ENCODE results near the gene TSPO2. TPM values are rescaled to one million over a fixed set of nuclear protein-coding genes. Genes with fewer than 3 reads are reported as not detected.
A peak's percentile ranks its signal among the peaks of the same experiment; 100 is the strongest.

The TSPO2 gene
- total and polyA plus RNA-seq, 2 donors (not counting 3 experiments of a cell fraction or from before 2014, with no cell fraction given), result not detected

GRCh38 chr6:41071501-41071922 is 29.2 kb downstream of the TSPO2 start:
- no peaks in the 10 kb centered on the region for H3K36me3 ChIP-seq (ENCODE audit: control insufficient read depth in 2 of 2, extremely low read depth in 1 of 2, insufficient read depth in 2 of 2, low read length in 2 of 2)
- dilution Hi-C loops (cut with MboI; ENCODE audit: extremely low pct_ligation_motif_present, low sequenced_read_pairs), result no loop called here
- peak overlapping the region; percentile 98 for H3K27ac ChIP-seq (ENCODE audit: insufficient read depth, low read depth, low read length)
- no peaks in the 10 kb centered on the region for H4K20me1 ChIP-seq (replicated peaks; ENCODE audit: control insufficient read depth, extremely low read depth, insufficient read depth, low read length)
- DNase-seq (ENCODE audit: low read depth, low spot score) (peak; percentile 87), FAIRE-seq (no peak)
- peaks cover 32% of the 10 kb centered on the region for H3K79me2 ChIP-seq (ENCODE audit: control insufficient read depth, insufficient read depth, low read length)
- peaks cover 21% of the 10 kb centered on the region for H3K4me1 ChIP-seq (ENCODE audit: control insufficient read depth, extremely low read depth, insufficient read depth, low read length)
- H3K4me2 ChIP-seq (ENCODE audit: insufficient read depth, low read length), result peak overlapping the region; percentile 100
- TF ChIP-seq POLR2AphosphoS5 (IDR thresholded peaks at IDR 0.05; ENCODE audit: insufficient read depth, low read depth, low read length) (no peak), JUN (IDR thresholded peaks at IDR 0.05; ENCODE audit: borderline replicate concordance, insufficient read depth, insufficient read length, low read depth) (no peak), MAX (IDR thresholded peaks at IDR 0.05; ENCODE audit: insufficient read depth, insufficient read length) (no peak), FOS (IDR thresholded peaks at IDR 0.05; ENCODE audit: borderline replicate concordance, insufficient read depth, low read length) (no peak), CTCF (IDR thresholded peaks at IDR 0.05; ENCODE audit: extremely low read depth in 1 of 2, insufficient read depth in 1 of 2, low read depth in 1 of 2, low read length in 2 of 2) (no peak), EZH2 (IDR thresholded peaks at IDR 0.05; ENCODE audit: borderline replicate concordance, low read depth, low read length, severe bottlenecking) (no peak), GATA2 (IDR thresholded peaks at IDR 0.05; ENCODE audit: insufficient read depth, insufficient read length, low read depth, low read length) (no peak), POLR2A (IDR thresholded peaks at IDR 0.05; ENCODE audit: low read depth, low read length) (peak; percentile 66)
- intact Hi-C loops (cut with micrococcal nuclease), result loop anchor here (1.0 to 5.0 kb wide), 2 partner anchors 43 to 246 kb away; no protein-coding TSS in a partner anchor
- H2AFZ ChIP-seq (ENCODE audit: low read depth, low read length), result peak overlapping the region; percentile 86
- POLR2A ChIA-PET, result no interaction called here
- H3K9ac ChIP-seq (replicated peaks; ENCODE audit: extremely low read depth, insufficient read depth, low read length), result peak overlapping the region; percentile 99
- CTCF ChIA-PET, result interaction anchor here (0.7 kb wide), 1 partner anchor 32 kb away, joined by 3 read pairs; the partner anchor contains the start of gene UNC5CL
- no TSS peak for BruUV-seq (replicated peaks)
- H3K9me1 ChIP-seq (replicated peaks; ENCODE audit: control insufficient read depth, extremely low read depth, insufficient read depth, low read length), result no peaks in the 10 kb centered on the region
- H3K9me3 ChIP-seq (replicated peaks; ENCODE audit: control insufficient read depth, insufficient read depth, low read length), result no peaks in the 10 kb centered on the region
- H3K4me3 ChIP-seq (replicated peaks in 1 of 3; ENCODE audit: insufficient read depth in 1 of 3, low read depth in 1 of 3, low read length in 3 of 3), result peak overlapping the region; percentile 84 to 97 (median 90)
- H3K27me3 ChIP-seq (ENCODE audit: control insufficient read depth in 2 of 2, insufficient read depth in 2 of 2, low read length in 2 of 2), result no peaks in the 10 kb centered on the region
